ENCODE measurements around the gene CRYBB1.

The CRYBB1 gene

GRCh38 chr22:26648011-26648497 is 30.2 kb upstream of the CRYBB1 start:
- no peak for TF ChIP-seq CTCF (IDR thresholded peaks at IDR 0.05; ENCODE audit: extremely low read depth, missing control alignments)
- DNase-seq (ENCODE audit: low spot score): no peak

GRCh38 chr22:26646158-26646557 is 28.3 kb upstream of the CRYBB1 start:
- DNase-seq (ENCODE audit: low spot score): no peak
- TF ChIP-seq CTCF (IDR thresholded peaks at IDR 0.05; ENCODE audit: extremely low read depth, missing control alignments): no peak

DNA sequence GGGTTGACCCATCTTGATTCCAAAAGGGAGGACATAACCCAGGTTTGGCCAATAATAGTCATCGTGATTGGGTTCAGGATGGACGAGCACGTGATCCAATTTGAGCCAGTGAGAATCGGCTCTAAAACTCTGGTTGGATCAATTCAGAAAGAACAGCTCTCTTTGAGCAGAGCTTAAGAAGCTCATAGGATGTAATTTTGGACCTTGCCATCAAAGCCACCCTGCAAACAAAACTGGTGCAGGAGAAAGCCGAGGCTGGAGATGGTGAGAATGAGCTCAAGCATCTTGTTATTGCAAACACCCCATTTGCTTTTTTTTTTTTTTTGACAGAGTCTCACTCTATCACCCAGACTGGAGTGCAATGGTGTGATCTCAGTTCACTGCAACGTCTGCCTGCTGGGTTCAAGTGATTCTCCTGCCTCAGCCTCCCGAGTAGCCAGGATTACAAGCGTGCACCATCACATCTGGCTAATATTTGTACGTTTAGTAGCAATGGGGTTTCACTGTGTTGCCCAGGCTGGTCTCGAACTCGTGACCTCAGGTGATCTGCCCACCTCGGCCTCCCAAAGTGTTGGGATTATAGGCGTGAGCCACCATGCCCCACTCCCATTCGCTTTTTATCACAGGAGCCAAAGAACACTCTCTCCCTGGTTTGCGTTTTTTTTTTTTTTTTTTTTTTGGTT is 25.7 kb upstream of the CRYBB1 start:
- TF ChIP-seq CTCF (IDR thresholded peaks at IDR 0.05; ENCODE audit: extremely low read depth, missing control alignments): no peak
- DNase-seq (ENCODE audit: low spot score): no peak

DNA sequence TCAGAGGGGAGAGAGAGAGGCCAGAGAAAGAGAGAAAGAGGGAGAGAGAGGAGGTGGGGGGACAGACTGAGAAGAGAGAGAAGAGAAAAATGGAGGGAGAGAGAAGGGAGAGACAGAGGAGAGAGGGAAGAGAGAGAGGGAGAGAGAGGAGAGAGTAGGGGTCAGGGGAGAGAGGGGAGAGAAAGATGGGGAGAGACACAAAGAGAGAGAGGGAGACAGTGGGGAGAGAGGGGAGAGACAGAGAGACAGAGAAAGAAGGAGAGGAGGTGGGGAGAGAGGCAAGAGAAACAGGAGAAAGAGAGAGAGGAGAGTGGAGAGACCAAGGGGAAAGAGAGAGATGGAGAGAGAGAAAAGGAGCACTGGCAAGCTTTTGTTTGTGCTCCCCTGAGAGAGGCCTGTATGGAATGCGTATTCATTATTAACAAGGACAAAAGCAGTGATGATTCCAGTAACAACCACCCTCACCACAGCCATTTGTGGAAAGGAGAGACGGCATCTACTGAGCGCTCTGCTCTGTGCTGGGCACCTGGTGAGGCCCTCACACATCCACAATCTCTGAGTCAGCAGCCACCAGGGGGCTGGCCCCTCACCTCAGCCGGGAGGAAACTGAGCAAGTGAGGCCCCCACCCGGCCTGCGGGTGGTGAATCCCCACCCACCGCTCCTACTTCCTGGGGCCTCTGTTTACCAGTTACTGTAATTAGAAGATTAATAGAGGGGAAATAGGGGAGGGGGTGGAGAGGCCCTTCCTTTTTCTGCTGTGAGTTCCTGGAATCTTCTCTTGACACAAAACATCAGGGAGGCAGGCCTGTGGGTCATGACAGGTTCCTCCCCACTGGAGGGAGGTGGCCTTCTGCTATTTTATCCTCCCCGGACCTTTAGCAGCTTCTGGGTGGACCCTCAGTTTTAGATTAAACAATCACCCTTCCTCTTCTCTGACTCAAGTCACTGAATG is 24.9 kb upstream of the CRYBB1 start:
- TF ChIP-seq CTCF (IDR thresholded peaks at IDR 0.05; ENCODE audit: extremely low read depth, missing control alignments): no peak
- DNase-seq (ENCODE audit: low spot score): peak; percentile 69

DNA sequence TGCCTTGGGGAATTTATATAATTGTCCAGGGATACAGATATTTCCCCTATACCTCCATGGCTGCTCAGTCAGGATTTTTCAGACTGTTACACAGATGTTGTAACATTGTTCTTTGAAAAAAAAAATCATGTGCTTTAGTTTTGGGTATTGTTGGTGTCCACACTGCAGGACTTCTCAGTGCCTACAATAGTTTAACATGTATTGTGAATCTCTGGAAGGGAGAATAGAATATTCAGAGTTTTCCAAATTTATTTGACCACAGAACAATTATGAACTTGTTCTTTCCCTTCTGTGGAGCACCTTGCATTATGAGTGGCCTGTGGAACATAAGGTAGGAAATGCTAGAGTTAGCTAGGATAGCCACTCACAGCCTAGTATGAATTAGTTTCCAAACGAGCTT is 18.5 kb upstream of the CRYBB1 start:
- no peak for TF ChIP-seq CTCF (IDR thresholded peaks at IDR 0.05; ENCODE audit: extremely low read depth, missing control alignments)
- DNase-seq (ENCODE audit: low spot score): no peak

GRCh38 chr22:26635117-26635516 is 17.3 kb upstream of the CRYBB1 start:
- TF ChIP-seq CTCF (IDR thresholded peaks at IDR 0.05; ENCODE audit: extremely low read depth, missing control alignments): no peak

GRCh38 chr22:26634189-26634588 is 16.4 kb upstream of the CRYBB1 start:
- DNase-seq (ENCODE audit: low spot score): no peak
- TF ChIP-seq CTCF (IDR thresholded peaks at IDR 0.05; ENCODE audit: extremely low read depth, missing control alignments): no peak

More at GRCh38 chr22:26635117-26635516, 17.3 kb upstream of the CRYBB1 start:
- no peak for DNase-seq (ENCODE audit: low spot score)
